Inflammatory macrophage treated with lipopolysaccharide for 1 hour (primary cell): ENCODE measurements around the gene MPLKIP.
A peak's percentile ranks its signal among the peaks of the same experiment; 100 is the strongest.
"Not testable (repeated sequence)": the region's sequence is repeated elsewhere in the genome, so short reads cannot be mapped to it uniquely, and the experiment has no call there.

Experiments used
- DNase-seq, 2 donors: peaks; one replicate each; pipeline ENCODE4 v3.0.0-alpha.2; 2020 to 2022

MPLKIP gene

GRCh38 chr7:40134428-40135316 lies at the start of gene MPLKIP, which contains the start of gene SUGCT:
MPLKIP (minus strand) TSS chr7:40134622; CDS start chr7:40134567, 55 bp downstream.
SUGCT (plus strand) TSS chr7:40135005.
- peak; percentile 81 to 95 for DNase-seq

DNA sequence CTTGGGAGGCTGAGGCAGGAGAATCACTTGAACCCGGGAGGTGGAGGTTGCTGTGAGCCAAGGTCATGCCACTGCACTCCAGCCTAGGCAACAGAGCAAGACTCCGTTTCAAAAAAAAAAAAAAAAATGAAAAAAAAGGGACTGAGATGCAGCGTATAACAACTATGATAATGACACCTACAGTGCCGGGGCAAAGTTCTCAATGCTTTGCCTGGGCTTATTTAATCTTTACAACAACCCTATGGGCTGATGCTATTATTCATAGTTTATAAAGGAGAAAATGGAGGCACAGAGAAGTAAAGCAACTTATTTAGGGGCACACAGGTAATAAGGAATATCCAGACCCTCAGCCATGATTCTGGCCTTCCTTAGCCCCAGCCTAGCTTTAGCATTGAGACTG lies 48.0 kb upstream of the MPLKIP start:
- DNase-seq, result no peak

- DNase-seq, result no peak
Observed at GRCh38 chr7:40177071-40177470, 42.6 kb upstream of the MPLKIP start.

DNA sequence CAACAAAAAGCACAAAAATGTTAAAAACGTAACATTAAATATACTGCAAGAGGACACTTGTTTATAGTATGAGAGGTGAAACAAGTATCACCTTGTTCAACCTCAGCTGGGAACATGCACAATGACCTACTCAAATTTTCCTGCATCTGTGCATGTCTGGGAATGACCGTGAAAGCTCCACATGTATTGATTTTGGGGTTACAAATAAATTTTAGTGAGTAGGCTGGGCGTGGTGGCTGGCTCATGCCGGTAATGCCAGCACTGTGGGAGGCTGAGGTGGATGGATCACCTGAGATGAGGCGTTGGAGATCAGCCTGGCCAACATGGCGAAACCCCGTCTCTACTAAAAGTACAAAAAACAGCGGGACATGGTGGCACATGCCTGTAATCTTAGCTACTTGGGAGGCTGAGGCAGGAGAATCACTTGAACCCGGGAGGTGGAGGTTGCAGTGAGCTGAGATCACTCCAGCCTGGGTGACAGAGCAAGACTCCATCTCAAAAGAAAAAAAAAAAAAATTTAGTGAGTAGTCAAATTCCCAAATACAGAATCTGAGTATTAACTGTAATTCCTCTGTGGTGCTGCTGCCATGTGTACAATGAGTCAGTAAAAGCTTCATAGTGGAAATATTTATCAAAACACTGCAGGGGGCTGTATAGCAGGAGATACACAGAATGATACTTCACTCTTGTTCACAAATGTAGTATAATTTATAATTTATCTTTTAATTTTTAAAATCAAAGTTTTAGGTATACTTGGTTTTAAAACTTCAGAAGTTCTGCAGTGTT lies 41.5 kb upstream of the MPLKIP start:
- no peak for DNase-seq

GRCh38 chr7:40175256-40175655 lies 40.8 kb upstream of the MPLKIP start:
- DNase-seq, result not testable (repeated sequence)

- DNase-seq, result not testable (repeated sequence)
Observed at GRCh38 chr7:40173121-40173520, 38.7 kb upstream of the MPLKIP start.

DNA sequence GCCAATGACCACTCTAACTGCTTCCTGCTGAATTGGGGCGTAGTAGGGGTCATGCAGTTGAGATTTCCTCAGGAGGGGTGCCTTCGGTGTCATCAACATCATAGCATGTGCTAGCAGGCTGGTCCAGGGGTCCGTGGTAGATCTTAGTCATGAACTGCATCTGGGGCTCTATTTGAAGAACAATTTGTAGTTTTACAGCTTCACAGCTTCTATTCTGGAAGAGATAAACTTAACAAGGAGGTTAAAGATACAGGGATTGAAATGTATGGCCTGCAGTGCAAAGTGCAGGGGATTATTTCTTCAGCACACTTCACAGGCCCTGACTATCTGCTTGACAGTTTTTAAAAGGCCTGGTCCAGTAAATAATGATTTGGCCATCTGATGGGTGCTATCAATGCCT lies 33.8 kb upstream of the MPLKIP start:
- DNase-seq, result not testable (repeated sequence)

DNA sequence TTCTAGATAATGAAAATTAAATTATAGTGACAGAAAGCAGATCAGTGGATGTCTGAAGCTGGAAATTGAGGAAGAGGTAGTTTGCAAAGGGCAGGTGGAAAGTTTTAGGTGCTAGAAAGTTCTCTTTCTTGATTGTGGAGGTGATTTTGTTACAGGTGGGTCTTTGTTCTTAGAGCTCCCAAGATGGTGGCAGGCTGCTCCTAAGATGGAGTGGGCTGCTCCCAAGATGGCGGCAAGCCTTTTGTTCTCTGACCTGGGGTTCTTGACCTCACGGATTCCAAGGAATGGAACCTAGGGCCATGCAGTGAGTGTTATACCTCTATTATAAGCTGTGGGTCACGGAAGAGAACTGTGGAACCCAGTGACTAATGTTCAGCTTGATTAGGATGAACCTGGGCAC lies 32.9 kb upstream of the MPLKIP start:
- DNase-seq, result no peak

DNA sequence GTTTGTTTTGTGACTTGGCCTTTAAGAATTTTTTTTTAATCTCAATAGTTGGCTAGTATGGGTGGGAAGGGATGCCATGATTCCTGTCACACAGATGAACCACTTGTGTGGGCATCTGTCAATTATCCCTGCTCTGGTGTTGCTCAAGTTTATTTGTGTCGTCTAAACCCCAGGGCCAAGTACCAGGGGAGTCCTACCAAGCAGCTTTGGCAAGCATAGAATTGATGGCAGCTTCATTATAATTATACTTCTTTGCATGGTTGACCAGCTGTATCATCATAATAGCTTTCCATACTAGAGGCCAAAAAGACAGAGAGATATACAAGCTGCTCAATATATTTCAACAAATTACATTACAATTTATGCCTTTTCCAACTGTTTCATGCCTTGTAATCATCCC lies 30.8 kb upstream of the MPLKIP start:
- no peak for DNase-seq

DNA sequence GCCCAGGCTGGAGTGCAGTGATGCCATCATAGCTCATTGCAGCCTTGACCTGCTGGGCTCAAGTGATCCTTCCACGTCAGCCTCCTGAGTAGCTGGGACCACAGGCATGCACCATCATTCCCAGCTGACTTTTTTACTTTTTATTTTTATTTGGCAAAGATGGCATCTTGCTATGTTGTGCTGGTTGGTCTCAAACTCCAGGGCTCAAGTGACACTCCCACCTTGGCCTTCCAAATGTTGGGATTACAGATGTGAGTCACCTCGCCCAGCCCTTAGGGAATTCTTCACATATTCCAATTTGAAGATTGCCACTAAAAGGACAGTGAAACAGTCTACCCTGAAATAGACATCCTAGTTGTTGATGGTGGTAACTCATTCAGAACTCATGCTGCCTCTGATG lies 28.1 kb upstream of the MPLKIP start:
- no peak for DNase-seq

DNA sequence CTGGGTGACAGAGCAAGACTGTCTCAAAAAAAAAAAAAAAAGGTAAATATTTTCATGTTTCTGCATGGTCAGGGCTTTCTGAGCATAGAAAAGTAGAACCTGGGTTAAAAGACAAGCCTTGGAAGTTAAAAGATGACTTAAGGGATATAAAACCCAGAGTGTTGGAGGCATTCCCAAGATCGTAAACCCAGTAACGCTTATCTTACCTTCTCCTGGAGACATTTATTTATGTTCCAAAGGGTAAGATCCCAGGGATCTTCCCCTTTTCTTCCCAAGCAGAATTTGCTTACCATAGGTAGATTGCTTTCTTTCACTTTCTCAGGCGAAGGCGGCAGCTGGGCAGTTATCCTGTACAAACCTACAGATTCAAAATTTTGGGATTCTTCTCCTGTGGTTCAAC lies 22.6 kb upstream of the MPLKIP start:
- no peak for DNase-seq

DNA sequence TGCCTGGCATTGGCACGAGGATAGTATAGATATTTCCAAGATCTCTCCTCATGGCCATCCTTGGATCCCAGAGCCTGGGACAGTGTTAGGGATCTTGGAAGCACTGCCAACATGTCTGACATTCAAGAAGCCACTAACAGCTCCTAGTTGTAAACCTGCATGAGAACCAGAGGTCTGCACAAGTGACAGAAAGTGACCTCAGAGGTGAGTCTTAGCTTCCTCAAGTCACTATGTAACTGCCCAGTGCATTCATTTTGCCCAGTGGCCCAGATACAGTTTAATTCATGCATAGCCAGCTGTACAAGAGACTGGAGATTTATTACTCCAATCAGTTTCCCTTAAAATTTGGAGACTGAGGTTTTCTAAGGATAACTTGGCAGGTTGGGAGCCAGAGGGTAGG lies 17.1 kb upstream of the MPLKIP start:
- no peak for DNase-seq

GRCh38 chr7:40148671-40149070 lies 14.2 kb upstream of the MPLKIP start:
- DNase-seq, result no peak

- not testable (repeated sequence) for DNase-seq
Observed at GRCh38 chr7:40148247-40148580, 13.8 kb upstream of the MPLKIP start.

DNA sequence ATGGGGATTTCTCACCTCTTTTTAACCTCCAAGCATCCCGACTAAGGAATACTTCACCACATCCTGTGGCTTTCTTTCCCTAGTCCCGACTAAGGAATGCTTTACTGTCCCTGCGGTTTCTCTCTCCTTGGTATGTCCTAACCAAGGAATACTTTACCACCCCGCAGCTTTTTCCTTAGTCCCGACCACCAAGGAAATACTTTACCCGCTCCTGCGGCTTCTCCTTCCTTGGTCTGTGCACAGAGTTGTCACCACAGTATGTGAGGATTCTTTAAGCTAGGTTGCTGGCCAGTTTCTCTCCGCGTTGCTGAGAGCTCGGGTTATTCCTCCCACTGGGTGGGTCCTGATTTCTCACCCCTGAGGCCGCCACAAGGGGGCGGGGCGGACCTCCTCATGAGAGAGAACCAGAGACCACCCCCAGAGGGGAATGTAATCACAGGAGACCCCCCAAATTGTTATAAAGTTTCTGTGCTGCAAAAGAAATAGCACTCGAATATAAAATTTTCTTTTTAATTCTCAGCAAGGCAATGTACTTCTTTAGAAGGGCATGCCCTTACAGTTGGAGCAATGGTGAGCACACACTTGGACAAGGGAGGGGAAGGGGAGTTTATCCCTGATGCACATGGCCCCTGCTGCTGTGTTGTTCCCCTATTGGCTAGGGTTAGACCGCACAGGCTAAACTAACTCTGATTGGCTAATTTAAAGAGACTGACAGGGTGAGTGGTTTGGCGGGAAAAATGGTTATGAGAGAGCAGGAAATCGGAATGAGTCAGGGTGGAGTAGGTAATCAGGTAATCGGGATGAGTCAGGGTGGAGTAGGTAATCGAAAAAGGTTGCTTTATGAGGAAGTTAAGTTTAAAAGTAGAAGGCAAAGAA lies 13.2 kb upstream of the MPLKIP start:
- no peak for DNase-seq

- not testable (repeated sequence) for DNase-seq
Observed at GRCh38 chr7:40145596-40146130, 11.2 kb upstream of the MPLKIP start.

DNA sequence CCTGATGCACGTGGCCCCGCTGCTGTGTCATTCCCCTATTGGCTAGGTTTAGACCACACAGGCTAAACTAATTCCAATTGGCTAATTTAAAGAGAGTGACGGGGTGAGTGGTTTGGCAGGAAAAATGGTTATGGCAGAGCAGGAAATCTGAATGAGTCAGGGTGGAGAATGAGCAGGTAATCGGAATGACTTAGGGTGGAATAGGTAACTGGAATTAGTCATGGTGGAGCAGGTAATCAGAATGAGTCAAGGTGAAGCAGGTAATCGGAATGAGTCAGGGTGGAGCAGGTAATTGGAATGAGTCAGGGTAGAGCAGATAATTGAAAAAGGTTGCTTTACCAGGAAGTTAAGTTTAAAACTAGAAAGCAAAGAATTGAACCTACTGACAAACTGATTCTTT lies 7.5 kb upstream of the MPLKIP start:
- DNase-seq, result not testable (repeated sequence)

GRCh38 chr7:40139891-40140290 lies 5.5 kb upstream of the MPLKIP start:
- not testable (repeated sequence) for DNase-seq

DNA sequence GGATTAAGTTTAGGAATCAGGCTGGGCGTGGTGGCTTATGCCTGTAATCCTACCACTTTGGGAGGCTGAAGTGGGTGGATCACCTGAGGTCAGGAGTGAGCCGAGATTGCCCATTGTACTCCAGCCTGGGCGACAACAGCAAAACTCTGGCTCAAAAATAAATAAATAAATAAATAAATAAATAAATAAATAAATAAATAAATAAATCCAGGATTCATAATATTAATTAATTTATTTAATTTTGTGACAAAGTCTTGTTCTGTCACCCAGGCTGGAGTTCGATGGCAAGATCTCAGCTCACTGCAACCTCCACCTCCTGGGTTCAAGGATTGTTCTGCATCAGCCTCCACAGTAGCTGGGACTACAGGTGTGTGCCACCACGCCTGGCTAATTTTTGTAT lies 4.6 kb upstream of the MPLKIP start:
- no peak for DNase-seq

DNA sequence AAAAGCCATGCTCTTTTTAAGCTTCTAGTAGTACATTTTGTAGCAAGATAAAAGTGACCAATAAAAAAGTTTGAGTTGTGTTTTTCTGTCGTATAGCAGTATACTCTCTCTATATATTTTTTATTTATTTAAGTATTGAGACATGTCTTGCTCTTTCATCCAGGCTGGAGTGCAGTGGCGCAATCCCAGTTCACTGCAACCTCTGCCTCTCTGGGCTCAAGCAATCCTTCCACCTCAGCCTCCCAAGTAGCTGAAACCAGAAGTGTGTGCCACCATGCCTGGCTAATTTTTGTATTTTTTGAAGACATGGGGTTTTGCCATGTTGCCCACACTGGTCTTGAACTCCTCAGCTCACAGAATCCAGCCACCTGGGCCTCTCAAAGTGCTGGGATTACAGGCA lies 3.1 kb upstream of the MPLKIP start:
- DNase-seq, result no peak

- DNase-seq, result no peak
Observed at GRCh38 chr7:40135317-40135610, 842 bp upstream of the MPLKIP start.

DNA sequence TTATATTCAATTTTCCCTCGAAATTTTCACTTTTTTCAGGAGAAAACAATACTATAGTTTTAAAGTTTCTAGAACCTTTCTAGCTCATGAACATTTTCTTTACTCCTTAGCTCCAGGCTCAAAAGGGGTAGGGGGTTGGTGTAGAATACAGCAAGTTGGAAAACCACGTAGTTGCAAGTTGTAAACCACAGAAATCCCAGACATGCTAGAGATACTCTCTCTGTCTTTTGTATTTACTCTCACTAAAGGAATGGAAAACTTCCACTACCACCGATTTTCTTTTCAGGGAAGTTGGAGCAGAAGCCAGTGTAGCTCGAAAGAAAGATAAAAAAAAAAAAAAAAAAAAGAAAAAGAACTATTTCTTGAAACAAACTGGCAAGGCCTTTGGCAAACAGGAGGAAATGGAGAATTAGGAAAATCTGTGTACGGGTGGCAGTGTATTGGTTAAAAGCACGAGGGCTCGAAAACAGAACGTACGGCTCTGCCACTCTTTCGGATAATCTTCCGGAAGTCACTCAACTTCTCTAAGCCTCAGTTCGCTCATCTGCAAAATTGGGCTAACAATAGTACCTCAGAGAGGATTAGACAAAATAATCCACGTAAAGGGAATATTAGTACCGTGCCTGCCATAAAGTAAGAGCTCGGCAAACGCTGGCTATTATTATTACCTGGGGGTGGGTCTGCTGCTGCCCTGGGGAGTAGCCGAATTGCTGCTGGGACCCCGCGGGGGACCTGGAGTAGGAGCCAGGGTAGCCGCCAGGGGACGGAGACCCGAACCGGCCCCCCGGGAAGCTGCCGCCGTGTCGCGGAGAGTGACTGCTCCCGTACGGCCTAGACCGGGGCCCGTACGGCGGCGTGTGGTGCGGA lies 628 bp downstream of the MPLKIP start:
- DNase-seq, result peak; percentile 24 to 45
